GM18507 (cell line): Measurements from ENCODE around the gene VSIG10L.

ENCODE experiments used
- DNase-seq: peaks from one replicate; pipeline ENCODE4 v3.0.0; 2011; ENCODE audit warnings: low read depth; ENCODE audit not compliant: insufficient read length; ENCODE audit errors: extremely low spot score
- FAIRE-seq: peaks from 2 replicates; lab custom pipeline; 2011; peaks lifted over from hg19 to GRCh38; lab: Jason Lieb, UNC

Gene VSIG10L

GRCh38 chr19:51341976-51342580 is at the start of gene VSIG10L:
VSIG10L (minus strand) TSS chr19:51342139; CDS start chr19:51342124, 15 bp downstream.
- FAIRE-seq, result no peak
- DNase-seq, result no peak

DNA sequence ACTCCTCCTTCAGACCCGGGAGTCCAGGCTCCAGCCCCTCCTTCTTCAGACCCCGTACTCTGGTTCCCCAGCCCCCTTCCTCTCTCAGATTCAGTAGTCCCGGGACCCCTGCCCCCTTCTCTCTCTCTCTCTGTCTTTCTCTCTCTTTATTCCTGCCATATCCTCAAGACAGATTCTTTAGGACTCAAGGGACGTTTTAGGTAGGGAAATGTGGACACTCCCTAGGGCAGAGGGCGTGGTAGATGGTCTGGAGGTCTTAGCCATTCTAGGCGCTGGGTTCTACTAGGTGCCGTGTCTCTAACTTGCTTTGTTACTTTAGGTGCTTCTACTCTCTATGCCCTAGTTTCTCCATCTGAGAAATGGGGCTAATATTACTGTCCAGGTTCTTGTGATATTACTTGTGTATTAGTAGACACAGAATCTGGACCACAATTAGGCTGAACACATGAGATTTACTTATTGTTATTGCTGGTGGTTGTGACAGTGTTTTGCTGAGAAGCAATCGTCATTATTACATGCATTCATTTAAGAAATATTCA is 49.2 kb upstream of the VSIG10L start:
- DNase-seq, result no peak
- FAIRE-seq, result no peak

- FAIRE-seq (no peak), DNase-seq (no peak)
Measured at GRCh38 chr19:51389143-51389542, 47.2 kb upstream of the VSIG10L start.

DNA sequence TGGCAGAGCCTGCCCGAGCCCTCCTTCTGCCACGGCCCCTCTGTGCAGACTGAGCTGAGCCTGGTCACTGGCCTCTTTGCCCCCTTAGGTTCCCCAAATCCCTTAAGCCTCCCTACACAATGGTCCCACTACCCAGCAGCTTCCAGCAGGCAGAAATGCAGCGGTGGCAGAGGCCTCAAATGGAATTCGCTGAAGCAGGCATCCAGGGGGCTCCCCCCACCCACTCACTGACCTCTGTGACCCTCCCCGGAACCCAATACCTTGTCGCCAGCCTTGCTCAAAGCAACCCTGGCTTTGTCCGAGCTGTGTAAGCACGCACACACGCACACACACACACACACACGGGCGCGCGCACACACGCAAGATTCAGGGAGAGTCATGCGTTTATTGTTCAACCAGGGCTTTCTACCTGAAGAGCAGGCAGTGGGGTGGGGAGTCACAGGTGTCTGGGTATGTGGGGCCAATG is 46.0 kb upstream of the VSIG10L start, which contains the start of gene LIM2:
Gene LIM2 (minus strand): TSS at position 51 of the 466 bp plus-strand sequence. CDS start 531 bp downstream, outside the sequence.
- FAIRE-seq (no peak), DNase-seq (no peak)

DNA sequence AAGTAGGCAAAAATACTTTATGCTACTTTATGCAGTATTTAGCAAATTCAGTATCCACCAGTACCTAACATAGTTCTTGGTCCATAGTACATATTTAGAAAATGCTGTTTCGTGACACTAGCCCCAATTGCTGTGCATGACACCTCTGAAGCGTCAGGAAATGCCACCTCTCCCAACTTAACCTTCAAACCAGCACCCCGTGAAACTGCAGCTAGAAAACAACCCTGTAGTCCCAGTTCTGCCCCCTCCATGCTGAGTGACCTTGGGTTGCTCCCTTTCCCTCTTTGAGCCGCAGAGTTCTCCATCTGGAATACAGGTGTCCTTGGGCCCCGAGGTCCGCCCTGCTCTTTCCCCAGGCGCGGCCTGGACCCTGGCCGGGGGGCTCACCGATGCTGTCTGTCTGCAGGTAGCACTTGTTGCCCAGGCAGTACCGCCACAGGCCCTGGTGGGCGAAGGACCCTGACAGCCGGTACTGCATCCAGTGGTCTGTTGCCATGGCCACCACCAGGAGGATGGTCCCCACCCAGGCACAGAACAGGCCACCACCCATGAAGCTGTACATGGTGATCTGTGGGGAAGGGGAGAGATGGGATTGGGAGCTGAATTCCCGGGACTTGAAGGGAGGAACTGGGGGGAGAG is 45.1 kb upstream of the VSIG10L start:
- no peak for DNase-seq
- no peak for FAIRE-seq

DNA sequence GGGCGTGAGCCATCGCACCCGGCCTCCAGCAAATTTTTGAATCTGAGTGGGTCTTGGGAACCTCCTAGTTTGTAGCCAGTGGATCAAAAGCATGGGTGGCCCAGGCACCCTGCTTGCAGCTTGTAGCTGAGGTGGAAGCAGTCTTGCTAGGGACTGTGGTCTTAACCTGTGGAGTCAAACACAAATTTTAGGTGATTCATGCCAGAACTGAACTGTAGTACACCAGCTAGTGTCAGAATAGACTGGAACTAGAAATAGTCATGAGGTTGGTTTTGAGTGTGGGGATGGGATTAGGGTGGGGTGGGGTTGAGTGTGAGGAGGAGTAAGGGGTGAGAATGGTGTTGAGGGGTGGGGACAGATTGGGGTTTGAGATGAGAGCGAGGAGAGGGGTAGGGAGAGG is 40.1 kb upstream of the VSIG10L start:
- FAIRE-seq, result no peak
- DNase-seq, result no peak

GRCh38 chr19:51380379-51380778 is 38.4 kb upstream of the VSIG10L start:
- no peak for DNase-seq
- no peak for FAIRE-seq

DNA sequence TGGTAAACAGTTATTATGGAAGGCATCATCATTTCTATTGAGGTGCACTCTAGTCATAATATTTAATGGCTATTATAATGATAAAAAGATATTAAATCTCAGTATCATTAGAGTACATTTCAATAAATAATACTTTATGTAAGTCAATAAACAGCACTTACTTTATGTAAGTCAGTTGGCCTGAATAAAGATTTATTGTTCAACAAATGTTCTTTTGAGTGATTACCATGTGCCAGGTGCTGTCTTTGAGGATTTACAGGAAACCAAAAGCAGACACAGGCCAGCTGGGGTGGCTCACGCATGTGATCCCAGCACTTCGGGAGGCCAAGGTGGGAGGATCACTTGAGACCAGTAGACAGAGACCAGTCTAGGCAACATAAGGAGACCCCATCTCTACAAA is 35.5 kb upstream of the VSIG10L start:
- no peak for DNase-seq
- FAIRE-seq, result no peak

DNA sequence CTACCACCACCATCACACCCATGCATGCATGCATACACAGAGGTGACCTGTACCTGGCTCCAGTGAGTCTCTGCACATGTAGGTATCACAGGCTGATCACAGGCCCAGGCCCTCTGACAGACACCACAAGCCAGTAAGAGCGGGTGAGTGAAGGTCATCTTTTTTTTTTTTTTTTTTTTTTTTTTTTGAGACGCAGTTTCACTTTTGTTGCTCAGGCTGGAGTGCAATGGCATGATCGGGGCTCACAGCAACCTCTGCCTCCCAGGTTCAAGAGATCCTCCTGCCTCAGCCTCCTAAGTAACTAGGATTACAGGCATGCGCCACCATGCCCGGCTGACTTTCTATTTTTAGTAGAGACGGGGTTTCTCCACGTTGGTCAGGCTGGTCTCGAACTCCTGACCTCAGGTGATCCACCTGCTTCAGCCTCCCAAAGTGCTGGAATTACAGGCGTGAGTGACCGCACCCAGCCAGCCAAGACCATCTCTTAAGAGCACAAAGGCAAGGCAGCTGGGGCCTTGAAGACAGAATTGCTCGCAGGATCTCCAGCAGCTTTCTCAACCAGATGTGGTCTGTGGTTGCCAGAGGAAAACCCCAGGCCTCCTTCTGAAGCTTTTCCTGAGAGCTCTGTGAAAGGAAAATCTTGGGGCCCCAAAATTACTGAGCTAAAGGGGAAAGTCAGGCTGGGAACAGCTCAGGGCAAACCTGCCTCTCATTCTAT is 33.7 kb upstream of the VSIG10L start:
- no peak for DNase-seq
- peak; percentile 53 for FAIRE-seq

DNA sequence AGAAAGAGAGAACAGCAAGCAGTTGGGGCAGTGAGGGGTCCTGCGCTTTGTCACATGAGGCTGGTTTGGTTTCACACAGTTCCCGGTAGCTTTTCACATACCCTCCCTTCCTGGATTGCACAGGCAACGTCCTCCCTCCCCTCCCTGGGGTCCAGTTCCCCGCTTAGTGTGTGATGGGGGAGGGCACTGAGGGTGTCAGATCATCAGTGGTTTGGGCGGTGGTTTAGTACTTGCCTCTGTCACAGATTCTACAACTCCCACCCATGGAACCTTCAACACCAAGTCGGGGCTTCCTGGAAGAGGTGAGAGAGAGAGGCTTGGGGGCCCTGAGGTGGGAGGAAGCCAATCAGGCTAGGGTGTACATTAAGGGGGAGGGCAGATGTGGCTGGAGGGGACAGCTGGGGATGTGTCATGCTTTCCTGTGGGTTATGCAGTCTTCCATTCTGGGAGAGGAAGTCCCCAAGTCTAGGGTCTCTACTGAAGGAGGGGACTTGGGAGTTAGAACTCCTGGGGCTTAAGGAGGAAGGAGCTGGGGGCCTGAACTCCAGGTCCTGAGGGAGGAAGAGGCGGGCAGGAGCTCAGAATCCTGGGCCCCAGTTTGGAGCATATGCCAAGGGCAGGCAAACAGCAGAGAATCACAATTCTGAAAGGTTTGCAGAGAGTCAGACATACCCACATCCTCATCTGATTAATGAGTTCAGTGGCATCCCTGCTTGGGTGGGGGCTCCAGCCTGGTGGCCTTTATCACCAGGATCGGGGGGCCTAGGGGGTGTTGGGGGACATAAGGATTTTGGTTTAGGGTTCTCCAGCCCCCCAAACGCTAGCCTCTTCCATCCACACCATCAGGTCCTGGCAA is 30.9 kb upstream of the VSIG10L start, which contains the start of gene NKG7:
Gene NKG7 (minus strand): TSS at position 6 of the 856 bp plus-strand sequence. CDS start 119 bp downstream, outside the sequence.
- DNase-seq (no peak), FAIRE-seq (peak; percentile 85)

DNA sequence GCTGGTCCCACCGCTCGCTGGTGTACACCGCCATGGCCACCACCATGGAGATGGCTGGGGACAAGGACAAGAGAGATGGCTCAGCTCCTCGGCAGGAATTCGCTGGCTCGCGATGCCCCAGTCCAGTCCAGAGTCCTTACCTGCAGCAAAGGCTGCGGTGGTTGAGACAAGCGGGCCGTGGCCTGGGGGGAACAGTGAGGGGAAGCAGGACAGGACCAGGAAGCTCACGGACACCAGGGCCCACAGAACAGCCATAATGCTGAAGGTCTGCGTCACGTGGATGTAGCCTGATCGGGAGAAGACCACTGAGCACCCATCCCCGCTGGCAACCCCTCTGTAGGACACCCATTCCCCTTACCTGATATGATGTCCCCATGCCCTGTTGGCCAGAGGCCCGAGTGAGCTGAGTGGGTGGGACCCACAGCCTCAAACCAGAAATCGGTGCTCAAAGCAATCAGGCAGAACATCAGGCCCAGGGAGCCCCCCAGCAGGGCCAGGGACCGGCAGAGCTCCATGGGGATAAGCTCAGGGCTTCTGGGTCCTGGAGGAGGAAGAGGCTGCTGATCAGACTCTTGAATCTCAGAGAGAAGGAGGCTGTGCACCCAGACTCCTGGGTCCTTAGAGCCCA is 30.2 kb upstream of the VSIG10L start:
- FAIRE-seq, result no peak
- no peak for DNase-seq

DNA sequence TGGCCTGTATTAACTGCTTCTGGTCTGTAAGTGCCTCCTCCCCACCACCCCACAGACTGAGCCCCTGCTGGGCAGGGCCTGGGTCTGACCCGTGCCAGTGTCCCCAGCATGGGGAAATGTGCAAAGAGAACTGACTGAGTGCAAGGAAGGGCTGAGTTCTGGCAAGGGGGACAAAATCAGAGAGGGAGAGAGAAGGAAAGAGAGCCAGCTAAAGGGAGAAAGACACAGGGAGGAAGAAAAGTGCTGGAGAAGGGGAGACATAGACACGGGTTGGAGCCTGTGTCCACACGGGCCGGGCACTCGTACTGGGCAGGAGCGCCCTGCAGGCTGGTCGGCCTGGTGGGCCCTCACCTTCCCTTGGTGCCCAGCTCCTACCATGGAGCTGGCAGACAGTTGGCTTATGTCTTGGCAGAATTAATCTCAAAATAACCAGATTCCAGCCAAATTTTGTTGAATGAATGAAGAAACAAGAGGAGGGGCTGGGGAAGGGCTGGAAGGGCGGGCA is 29.3 kb upstream of the VSIG10L start:
- no peak for DNase-seq
- no peak for FAIRE-seq

DNA sequence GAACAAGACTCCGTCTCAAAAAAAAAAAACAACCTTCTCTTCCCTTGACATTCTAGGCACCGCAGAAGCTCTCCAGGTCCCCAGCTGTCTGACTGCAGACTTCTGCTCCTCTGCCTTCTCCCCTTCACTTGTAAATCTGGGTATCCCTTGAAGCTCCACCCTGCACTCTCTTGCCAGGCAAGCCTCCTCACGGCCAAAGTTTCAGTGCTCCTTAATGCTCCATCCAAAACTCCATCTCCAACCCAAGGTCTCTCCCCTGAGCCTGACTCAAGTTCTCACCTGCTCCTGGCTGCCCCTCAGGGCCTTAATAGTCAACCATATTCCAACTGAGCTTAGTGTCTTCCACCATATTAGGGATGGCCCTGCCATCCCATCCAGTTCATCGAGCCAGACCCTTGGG is 28.3 kb upstream of the VSIG10L start:
- FAIRE-seq, result no peak
- no peak for DNase-seq

GRCh38 chr19:51368366-51369282 is 26.7 kb upstream of the VSIG10L start, which contains the start of gene CLDND2:
CLDND2 (minus strand) TSS chr19:51369003; CDS start chr19:51368577, 426 bp downstream.
- no peak for FAIRE-seq
- DNase-seq, result no peak

- DNase-seq (peak; percentile 93), FAIRE-seq (peak; percentile 98)
Measured at GRCh38 chr19:51367565-51368365, 25.8 kb upstream of the VSIG10L start.

GRCh38 chr19:51367255-51367564 is 25.3 kb upstream of the VSIG10L start:
- DNase-seq, result no peak
- FAIRE-seq, result no peak
